Upper lobe of left lung (tissue), 6 donors: ENCODE data around the gene TBCD. TPM values are rescaled to one million over a fixed set of nuclear protein-coding genes. Genes with fewer than 3 reads are reported as not detected.

ENCODE experiments used
- ATAC-seq, 2 donors: fragments of 200-7000 bp; cut with Tn5 transposase; one replicate each; pipeline ENCODE4 v1.9.1; 2022; ENCODE audit warnings: mild to moderate bottlenecking in 2 of 2, moderate library complexity in 2 of 2; ENCODE audit not compliant: low FRiP score in 2 of 2
- DNase-seq, 2 donors: peaks; one replicate each; pipeline ENCODE4 v3.0.0-alpha.2; 2019 to 2020
- H3K27ac ChIP-seq, 4 donors: fragments of 200-600 bp; sonication (generic); one replicate each; pipeline ENCODE4 v1.5.1; 2016 to 2019
- H3K27me3 ChIP-seq, 4 donors: fragments of 200-600 bp; sonication (generic); one replicate each; pipeline ENCODE4 v1.5.1; 2017 to 2019
- H3K36me3 ChIP-seq, 4 donors: fragments of 200-600 bp; sonication (generic); one replicate each; pipeline ENCODE4 v1.5.1; 2016 to 2019
- H3K4me1 ChIP-seq, 4 donors: fragments of 200-600 bp; sonication (generic); one replicate each; pipeline ENCODE4 v1.5.1; 2018 to 2019
- H3K4me3 ChIP-seq, 4 donors: fragments of 200-600 bp; sonication (generic); one replicate each; pipeline ENCODE4 v1.5.1; 2017 to 2019; ENCODE audit warnings: mild to moderate bottlenecking in 2 of 4, moderate library complexity in 1 of 4
- H3K9me3 ChIP-seq, 4 donors: fragments of 200-600 bp; sonication (generic); one replicate each; pipeline ENCODE4 v1.5.1; 2018 to 2019
- CTCF ChIP-seq, 6 experiments: fragments of 450-650 bp in 4 of 6; fragments of 200-600 bp in 2 of 6; sonication (generic) in 2 of 6; IDR thresholded peaks; one replicate each; pipeline ENCODE4 v1.5.1; 2016 to 2019; ENCODE audit warnings: antibody characterized with exemption in 6 of 6
- EP300 ChIP-seq, 4 donors: sonication (generic); formaldehyde crosslinking; IDR thresholded peaks; one replicate each; pipeline ENCODE4 v1.5.1; 2017; ENCODE audit warnings: antibody characterized with exemption in 4 of 4, control low read depth in 2 of 4
- POLR2A ChIP-seq, 4 donors: fragments of 450-650 bp; IDR thresholded peaks; one replicate each; pipeline ENCODE4 v1.5.1; 2016 to 2017; ENCODE audit warnings: antibody characterized with exemption in 4 of 4, mild to moderate bottlenecking in 2 of 4
- POLR2AphosphoS5 ChIP-seq, 2 donors: sonication (generic); formaldehyde crosslinking; IDR thresholded peaks; one replicate each; pipeline ENCODE4 v1.5.1; 2017; ENCODE audit warnings: antibody characterized with exemption in 2 of 2
- WGBS, 2 donors: methylation state at CpG; one replicate each; pipeline ENCODE4 v1.1.5; 2017 to 2018; 5-methylcytosine and 5-hydroxymethylcytosine counted together
- total RNA-seq, 6 donors: library from RNA; depleted of rRNA in 4 of 6; stranded (reverse); fragments of >200 nt in 4 of 6; gene quantifications; one replicate each; pipeline versions ENCODE4 v1.1.0 to v1.2.1, GENCODE V29; 2016 to 2021
- donor health status: DM: no; HTN: no; CAD: no; lungs with moderate emphysema.
- donor health status: DM: no; HTN: yes; CAD: no; lungs with severe emphysema.

The TBCD gene
- total RNA-seq, 6 donors from 2014 or later = 71.3 to 262 (median 104) TPM

- no peak overlapping the region for H3K4me3 ChIP-seq
- no peaks in the 10 kb centered on the region for H3K27me3 ChIP-seq
- peaks cover 10 to 11% (median 11%) of the 10 kb centered on the region in 4 donors for H3K4me1 ChIP-seq
- no peak for ATAC-seq
- no peaks in the 10 kb centered on the region for H3K36me3 ChIP-seq
- 96 to 97% methylated on average over 10 to 23 of the region's 23 CpGs for WGBS, 2 donors
- no peak overlapping the region for H3K27ac ChIP-seq
- DNase-seq = no peak
- H3K9me3 ChIP-seq = no peaks in the 10 kb centered on the region
- TF ChIP-seq POLR2AphosphoS5 (IDR thresholded peaks at IDR 0.05) = no peak
- no peak for TF ChIP-seq EP300 (IDR thresholded peaks at IDR 0.05)
- no peak for TF ChIP-seq POLR2A (IDR thresholded peaks at IDR 0.05)
- TF ChIP-seq CTCF (IDR thresholded peaks at IDR 0.05) = no peak
Observed at GRCh38 chr17:82959990-82960418, 208.1 kb downstream of the TBCD start.

GRCh38 chr17:82960419-82961271 is 208.8 kb downstream of the TBCD start:
- DNase-seq = peak in 1 of 2 donors; percentile 87
- Histone ChIP-seq H3K4me1 (peaks cover 10 to 11% (median 11%) of the 10 kb centered on the region in 4 donors), H3K27ac (no peak overlapping the region), H3K9me3 (no peaks in the 10 kb centered on the region), H3K27me3 (no peaks in the 10 kb centered on the region), H3K36me3 (no peaks in the 10 kb centered on the region), H3K4me3 (no peak overlapping the region)
- ATAC-seq = no peak
- whole genome bisulfite sequencing, 2 donors = 93 to 96% methylated on average over 44 to 59 of the region's 67 CpGs
- TF ChIP-seq POLR2AphosphoS5 (IDR thresholded peaks at IDR 0.05) = no peak
- TF ChIP-seq EP300 (IDR thresholded peaks at IDR 0.05) = no peak
- TF ChIP-seq POLR2A (IDR thresholded peaks at IDR 0.05) = no peak
- no peak for TF ChIP-seq CTCF (IDR thresholded peaks at IDR 0.05)

- Histone ChIP-seq H3K4me3 (no peak overlapping the region), H3K27ac (peak overlapping the region in 1 of 4 donors; percentile 18), H3K9me3 (no peaks in the 10 kb centered on the region), H3K27me3 (no peaks in the 10 kb centered on the region), H3K36me3 (no peaks in the 10 kb centered on the region), H3K4me1 (peaks cover 10 to 11% (median 11%) of the 10 kb centered on the region in 4 donors)
- DNase-seq = no peak
- no peak for TF ChIP-seq CTCF (IDR thresholded peaks at IDR 0.05)
- no peak for TF ChIP-seq EP300 (IDR thresholded peaks at IDR 0.05)
- TF ChIP-seq POLR2AphosphoS5 (IDR thresholded peaks at IDR 0.05) = no peak
- TF ChIP-seq POLR2A (IDR thresholded peaks at IDR 0.05) = no peak
- no peak for ATAC-seq
- WGBS, 2 donors = 84 to 95% methylated on average over 6 to 19 of the region's 19 CpGs
Observed at GRCh38 chr17:82961366-82962162, 209.7 kb downstream of the TBCD start.

- peak overlapping the region in 2 of 4 donors; percentile 64 to 65 for H3K27ac ChIP-seq
- H3K4me1 ChIP-seq = peaks cover 10 to 11% (median 11%) of the 10 kb centered on the region in 4 donors
- no peak for DNase-seq
Observed at GRCh38 chr17:82962163-82962720, 210.4 kb downstream of the TBCD start.

More at GRCh38 chr17:82962163-82962720, 210.4 kb downstream of the TBCD start:
- WGBS, 2 donors = 78 to 81% methylated on average over 21 of the region's 21 CpGs
- no peak for ATAC-seq
- H3K27me3 ChIP-seq = no peaks in the 10 kb centered on the region
- H3K36me3 ChIP-seq = no peaks in the 10 kb centered on the region
- no peaks in the 10 kb centered on the region for H3K9me3 ChIP-seq
- TF ChIP-seq POLR2AphosphoS5 (IDR thresholded peaks at IDR 0.05) (no peak), POLR2A (IDR thresholded peaks at IDR 0.05) (no peak), EP300 (IDR thresholded peaks at IDR 0.05) (no peak), CTCF (IDR thresholded peaks at IDR 0.05) (no peak)
- H3K4me3 ChIP-seq = no peak overlapping the region
